A673 (cell line): ENCODE data around the gene TTC21A. TPM values are rescaled to one million over a fixed set of nuclear protein-coding genes. Genes with fewer than 3 reads are reported as not detected.

ENCODE experiments used
- BruUV-seq: library from RNA; stranded (reverse); fragments of 400-500 nt; replicated peaks from 2 replicates; lab custom pipeline; 2021; lab: Mats Ljungman, UMichigan
- CTCF ChIA-PET: fragments of 300-600 bp; sonication (Branson Sonifier 250); formaldehyde crosslinking; loops from one replicate; lab custom pipeline; 2022; ENCODE audit warnings: antibody characterized with exemption; lab: Charles Lee
- POLR2A ChIA-PET: fragments of 300-600 bp; sonication (Branson Sonifier 250); formaldehyde crosslinking; loops from one replicate; lab custom pipeline; 2022; ENCODE audit warnings: antibody characterized with exemption; ENCODE audit not compliant: low non-redundant PET; lab: Charles Lee
- DNase-seq: peaks from one replicate; pipeline ENCODE4 v3.0.0-alpha.2; 2015; ENCODE audit warnings: low spot score
- H3K27ac ChIP-seq: fragments of 200-600 bp; sonication (generic); 2 replicates; pipeline ENCODE4 v1.5.1; 2016; ENCODE audit warnings: mixed run types, low read depth, mild to moderate bottlenecking, mixed read lengths, antibody characterized with exemption, low read length; ENCODE audit not compliant: poor library complexity, severe bottlenecking
- H3K27me3 ChIP-seq: fragments of 200-600 bp; sonication (generic); replicated peaks from 2 replicates; pipeline ENCODE4 v1.6.1; 2017; ENCODE audit warnings: mixed run types, low read depth, mild to moderate bottlenecking, mixed read lengths, antibody characterized with exemption, low read length; ENCODE audit not compliant: insufficient read depth, poor library complexity
- H3K36me3 ChIP-seq: fragments of 200-600 bp; sonication (generic); 2 replicates; pipeline ENCODE4 v1.6.1; 2016; ENCODE audit warnings: mixed run types, mild to moderate bottlenecking, mixed read lengths, antibody characterized with exemption, low read length; ENCODE audit not compliant: insufficient read depth, poor library complexity, severe bottlenecking
- H3K4me1 ChIP-seq: fragments of 200-600 bp; sonication (generic); 2 replicates; pipeline ENCODE4 v1.6.1; 2017; ENCODE audit warnings: mixed run types, mild to moderate bottlenecking, mixed read lengths, antibody characterized with exemption, low read length; ENCODE audit not compliant: insufficient read depth, poor library complexity, severe bottlenecking
- H3K4me3 ChIP-seq: fragments of 200-600 bp; sonication (generic); 2 replicates; pipeline ENCODE4 v1.5.1; 2016; ENCODE audit warnings: low read depth, mixed run types, mild to moderate bottlenecking, mixed read lengths, low read length; ENCODE audit not compliant: poor library complexity, severe bottlenecking
- H3K9me3 ChIP-seq: fragments of 200-600 bp; sonication (generic); 2 replicates; pipeline ENCODE4 v1.6.1; 2016; ENCODE audit warnings: mixed run types, low read depth, mild to moderate bottlenecking, mixed read lengths, antibody characterized with exemption, low read length; ENCODE audit not compliant: poor library complexity, severe bottlenecking
- CTCF ChIP-seq: fragments of 300-800, 200-600 bp; sonication (generic); conservative IDR thresholded peaks from 2 replicates; pipeline ENCODE4 v1.5.1; 2017; ENCODE audit warnings: low read depth, mild to moderate bottlenecking, antibody characterized with exemption, low read length, moderate library complexity, mixed read lengths
- EZH2 ChIP-seq: fragments of 200-600 bp; sonication (generic); IDR thresholded peaks from 2 replicates; pipeline ENCODE4 v1.6.1; 2017; ENCODE audit warnings: borderline replicate concordance, low read depth, mild to moderate bottlenecking, mixed read lengths, antibody characterized with exemption, low read length; ENCODE audit not compliant: poor library complexity, severe bottlenecking
- intact Hi-C: fragments of 100-400 bp; cut with micrococcal nuclease; formaldehyde crosslinking; loops from one replicate; pipeline ENCODE4 v1.10.0; 2022; ENCODE audit not compliant: unreplicated experiment
- total RNA-seq: library from RNA; stranded (reverse); gene quantifications from 2 replicates; pipeline ENCODE4 v1.2.3, GENCODE V29; 2021

TTC21A gene
- total RNA-seq, 1 experiment from 2014 or later, result 1.4 TPM

DNA sequence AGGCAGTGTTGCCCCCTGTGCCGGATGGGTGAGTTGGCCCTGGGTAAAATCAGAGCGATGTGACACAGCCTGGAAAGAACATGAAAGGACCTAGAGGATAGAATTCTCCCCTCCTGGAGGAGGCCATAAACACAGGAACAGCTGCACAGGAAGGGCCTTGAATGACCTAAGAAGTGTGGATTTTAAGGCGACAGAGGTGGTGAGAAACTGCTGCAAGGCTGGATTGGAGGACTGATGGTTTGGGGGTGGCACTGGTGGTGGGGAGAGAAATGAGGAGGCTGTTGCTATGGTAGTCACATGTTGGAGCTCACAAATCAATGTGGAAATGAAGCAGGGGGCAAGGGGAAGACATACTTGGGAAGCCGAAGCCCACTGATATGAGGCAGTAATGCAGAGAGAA lies 71.1 kb downstream of the TTC21A start:
- POLR2A ChIA-PET, result no interaction called here

DNA sequence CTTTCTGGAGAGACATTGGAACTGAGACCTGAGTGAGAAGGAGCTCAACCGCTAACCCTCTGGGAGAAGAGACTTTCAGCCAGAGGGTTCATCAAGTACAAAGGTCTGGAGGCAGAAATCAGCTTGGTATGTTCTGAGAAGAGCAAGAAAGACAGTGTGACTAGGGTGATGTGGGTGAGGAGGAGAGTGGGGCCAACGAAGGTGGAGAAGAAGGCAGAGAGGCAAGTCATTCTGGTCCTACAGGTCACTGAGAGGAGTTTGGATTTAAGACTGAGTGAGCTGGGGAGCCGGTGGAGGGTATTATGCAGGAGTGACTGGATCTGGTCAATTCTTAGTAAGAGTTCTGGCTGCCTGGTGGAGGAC lies 72.7 kb downstream of the TTC21A start:
- Histone ChIP-seq H3K27me3 (no peaks in the 10 kb centered on the region), H3K4me1 (peaks cover 11% of the 10 kb centered on the region), H3K27ac (no peak overlapping the region), H3K9me3 (no peaks in the 10 kb centered on the region), H3K4me3 (peak overlapping the region; percentile 37), H3K36me3 (no peaks in the 10 kb centered on the region)
- no TSS peak for BruUV-seq
- DNase-seq, result no peak
- ChIA-PET POLR2A (no interaction called here), CTCF (no interaction called here)
- intact Hi-C loops, result loop anchor here (10.0 kb wide), 1 partner anchor 75 kb away; the partner anchor contains the start of genes GORASP1 and TTC21A
- TF ChIP-seq EZH2, result no peak
- TF ChIP-seq CTCF, result no peak

More for the DNA sequence above, 71.1 kb downstream of the TTC21A start:
- no TSS peak for BruUV-seq
- no peak for DNase-seq
- no peak overlapping the region for H3K4me3 ChIP-seq
- TF ChIP-seq EZH2 (no peak), CTCF (no peak)
- no peaks in the 10 kb centered on the region for H3K36me3 ChIP-seq
- CTCF ChIA-PET, result interaction anchor here (1.2 kb wide), 1 partner anchor 11 kb away, joined by 7 read pairs; no protein-coding TSS in a partner anchor
- H3K9me3 ChIP-seq, result no peaks in the 10 kb centered on the region
- H3K4me1 ChIP-seq, result peaks cover 11% of the 10 kb centered on the region
- H3K27me3 ChIP-seq, result no peaks in the 10 kb centered on the region
- intact Hi-C loops, result no loop called here
- peak overlapping the region; percentile 70 for H3K27ac ChIP-seq

DNA sequence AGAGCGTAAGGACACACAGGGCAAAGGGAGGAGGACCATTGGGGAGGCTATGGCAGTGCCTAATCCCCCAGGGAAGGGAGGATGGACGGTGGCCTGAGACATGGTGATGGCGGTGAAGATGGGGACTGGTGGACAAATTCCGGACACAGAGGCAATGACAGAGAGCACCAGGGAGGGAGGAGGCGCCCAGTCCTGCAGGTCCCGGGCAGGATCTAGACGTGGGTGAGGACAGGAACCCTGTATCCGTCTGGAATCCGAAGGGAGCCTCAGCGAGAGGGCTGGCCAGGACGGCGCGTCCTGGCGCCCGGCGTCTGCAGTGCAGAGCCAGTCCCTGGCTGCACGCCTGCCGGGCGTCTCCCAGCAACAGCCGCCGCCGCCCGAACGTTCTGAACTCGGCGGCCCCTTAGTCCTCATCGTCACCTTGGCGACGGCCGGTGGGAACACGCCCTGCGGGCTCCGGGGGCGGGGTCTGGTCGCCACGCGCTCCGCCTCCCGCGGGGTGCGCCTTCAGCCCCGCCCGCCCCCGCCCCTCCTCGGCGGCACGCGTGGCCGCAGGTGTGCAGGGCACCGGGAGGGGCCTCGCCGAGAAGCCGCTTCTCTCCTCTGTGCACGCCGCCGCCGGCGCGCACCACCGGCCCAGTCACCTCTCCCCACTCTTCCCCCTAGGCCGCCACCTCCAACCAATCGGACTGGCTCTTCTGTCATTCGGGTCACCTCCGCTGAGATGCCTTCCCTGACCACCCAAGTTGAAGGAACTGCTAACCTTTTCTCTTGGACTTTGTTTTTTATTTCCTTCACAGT lies 73.3 kb downstream of the TTC21A start:
- DNase-seq, result peak; percentile 74
- Histone ChIP-seq H3K4me3 (peak overlapping the region; percentile 37), H3K36me3 (no peaks in the 10 kb centered on the region), H3K9me3 (no peaks in the 10 kb centered on the region), H3K27me3 (no peaks in the 10 kb centered on the region), H3K27ac (no peak overlapping the region), H3K4me1 (peaks cover 11% of the 10 kb centered on the region)
- no TSS peak for BruUV-seq
- TF ChIP-seq EZH2, result no peak
- ChIA-PET CTCF (no interaction called here), POLR2A (no interaction called here)
- intact Hi-C loops, result loop anchor here (10.0 kb wide), 1 partner anchor 76 kb away; the partner anchor contains the start of genes GORASP1 and TTC21A
